HG02763 (cell line): ENCODE measurements around the gene SHPK.

Experiments
- ATAC-seq: cut with Tn5 transposase; IDR thresholded peaks from one replicate; pipeline ENCODE4 v1.9.1; 2021; ENCODE audit warnings: mild to moderate bottlenecking, moderate library complexity; ENCODE audit not compliant: unreplicated experiment

The SHPK gene

DNA sequence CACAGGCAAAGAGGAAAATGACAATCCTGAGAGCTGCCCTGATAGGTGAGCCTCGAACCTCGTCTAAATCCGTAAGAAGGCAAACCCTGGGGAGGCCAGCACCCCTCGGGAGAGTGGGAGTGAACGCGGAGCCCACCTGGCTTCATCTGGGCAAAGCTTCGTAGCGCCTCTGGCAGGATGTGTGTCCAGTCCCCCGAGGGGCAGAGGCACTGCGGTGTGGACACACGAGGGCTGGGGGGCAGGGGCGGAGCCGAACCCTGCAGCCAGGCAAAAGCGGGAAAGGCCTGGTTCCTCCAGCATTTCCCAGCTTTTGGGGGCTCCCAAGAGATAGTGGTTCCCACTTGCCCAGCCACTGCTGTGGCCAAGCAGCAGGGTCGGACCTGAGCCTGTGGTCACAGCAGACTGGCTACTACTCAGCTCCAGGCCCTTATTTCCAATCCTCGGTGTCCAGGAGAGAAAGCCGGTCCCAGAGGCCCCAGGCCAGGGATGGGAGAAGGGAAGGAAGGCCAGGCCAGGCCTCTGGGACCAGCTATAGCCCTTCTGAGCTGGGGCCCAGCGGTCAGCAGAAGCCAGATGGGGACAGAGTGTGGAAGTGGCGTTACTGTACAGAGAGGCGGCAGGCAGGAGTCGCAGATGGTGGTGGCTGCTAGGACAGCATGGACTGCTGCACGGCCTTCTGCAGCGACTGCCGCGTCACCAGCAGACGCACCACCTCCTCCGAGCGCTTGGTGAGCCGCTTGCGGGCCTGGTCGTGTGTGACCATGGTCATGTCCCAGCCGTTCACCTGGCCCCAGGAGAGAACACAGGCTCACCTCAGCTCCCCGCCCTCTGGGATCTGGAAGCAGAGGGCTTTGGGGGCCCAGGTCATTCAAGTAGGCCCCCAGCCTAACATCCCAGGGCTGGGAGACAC is 27.3 kb upstream of the SHPK start:
- no peak for ATAC-seq

DNA sequence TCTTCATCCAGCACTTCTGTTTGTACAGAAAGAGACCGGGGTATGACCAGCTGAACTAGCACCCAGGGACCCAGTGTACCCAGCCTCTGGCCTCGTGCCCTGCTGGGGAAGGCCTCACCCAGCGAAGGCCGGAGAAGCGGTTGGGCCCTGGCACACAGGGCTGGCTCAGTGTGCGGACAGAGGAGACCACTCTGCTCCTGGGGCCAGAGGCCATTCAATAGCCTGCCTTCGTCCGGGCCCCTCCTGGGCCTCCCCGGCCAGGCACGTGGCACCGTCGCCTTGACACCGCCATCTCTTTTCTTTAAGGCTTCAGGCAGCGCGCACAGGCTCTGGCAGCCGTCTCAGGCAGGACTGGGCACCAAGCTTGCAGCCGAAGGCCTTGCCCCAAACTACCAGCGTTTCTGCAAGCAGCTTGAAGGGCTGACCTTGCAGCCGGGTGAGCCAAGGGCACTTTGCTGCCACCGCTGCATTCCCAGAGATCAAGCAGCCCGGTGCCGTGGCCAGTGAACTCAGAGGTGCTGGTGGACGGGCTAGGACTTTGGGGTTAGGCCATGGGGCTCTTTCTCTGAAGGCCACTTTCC is 24.4 kb upstream of the SHPK start:
- no peak for ATAC-seq

DNA sequence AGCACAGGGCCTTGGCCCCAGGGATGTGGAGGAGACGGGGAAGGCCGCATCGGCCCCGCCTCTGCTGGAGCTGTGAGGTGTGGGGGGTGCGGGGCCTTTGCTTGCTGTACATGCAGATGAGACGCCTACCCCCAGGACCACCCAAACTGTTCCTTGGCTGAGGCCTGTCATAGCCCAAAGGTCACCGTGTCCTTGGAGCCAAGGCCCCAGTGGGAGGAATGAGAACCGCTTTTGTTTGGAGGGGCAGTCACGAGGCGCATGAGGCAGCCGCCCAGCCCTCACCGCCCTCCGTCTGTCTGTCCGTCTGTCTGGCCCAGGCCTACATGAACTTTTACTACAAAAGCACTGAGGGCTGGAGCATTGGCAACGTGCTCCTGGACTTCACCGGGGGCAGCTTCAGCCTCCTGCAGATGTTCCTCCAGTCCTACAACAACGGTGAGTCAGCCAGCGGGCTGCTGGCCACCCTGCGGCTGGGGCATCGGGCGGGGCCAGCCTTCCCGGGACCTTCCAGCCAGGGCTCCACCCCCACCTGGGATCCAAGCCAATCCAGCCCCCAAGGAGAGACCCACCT is 23.6 kb upstream of the SHPK start:
- no peak for ATAC-seq

DNA sequence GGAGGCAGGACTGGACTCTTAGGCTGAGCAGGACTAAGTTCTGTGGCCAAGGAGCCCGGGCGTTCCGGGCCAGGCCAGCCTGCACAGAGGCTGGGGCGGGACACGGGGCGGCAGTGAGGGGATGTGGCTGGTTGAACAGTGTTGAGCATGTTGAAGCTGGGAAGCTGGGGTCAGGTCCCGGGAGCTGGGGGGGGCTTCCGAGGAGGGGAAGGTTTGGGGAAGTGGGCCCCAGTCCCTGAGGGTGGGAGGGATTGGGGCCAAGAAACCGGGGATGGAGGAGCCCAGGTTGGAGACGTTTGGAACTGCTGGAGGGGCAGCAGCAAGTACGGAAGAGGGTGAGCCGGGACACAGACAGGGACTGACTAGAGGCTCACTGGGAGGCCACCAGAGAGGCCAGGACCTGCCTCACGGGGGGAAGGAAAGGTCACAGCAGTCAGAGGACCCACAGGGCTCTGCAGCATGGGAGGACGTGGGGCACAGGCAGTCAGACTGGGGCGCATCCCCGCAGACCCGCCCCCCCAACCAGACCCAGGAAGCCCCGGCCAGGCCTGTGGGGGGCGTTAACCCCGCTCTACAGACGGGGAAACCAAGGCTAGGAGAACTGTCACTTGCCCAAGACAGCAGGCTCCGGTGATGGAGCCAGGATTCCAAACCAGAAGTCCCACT is 22.9 kb upstream of the SHPK start:
- ATAC-seq: no peak

DNA sequence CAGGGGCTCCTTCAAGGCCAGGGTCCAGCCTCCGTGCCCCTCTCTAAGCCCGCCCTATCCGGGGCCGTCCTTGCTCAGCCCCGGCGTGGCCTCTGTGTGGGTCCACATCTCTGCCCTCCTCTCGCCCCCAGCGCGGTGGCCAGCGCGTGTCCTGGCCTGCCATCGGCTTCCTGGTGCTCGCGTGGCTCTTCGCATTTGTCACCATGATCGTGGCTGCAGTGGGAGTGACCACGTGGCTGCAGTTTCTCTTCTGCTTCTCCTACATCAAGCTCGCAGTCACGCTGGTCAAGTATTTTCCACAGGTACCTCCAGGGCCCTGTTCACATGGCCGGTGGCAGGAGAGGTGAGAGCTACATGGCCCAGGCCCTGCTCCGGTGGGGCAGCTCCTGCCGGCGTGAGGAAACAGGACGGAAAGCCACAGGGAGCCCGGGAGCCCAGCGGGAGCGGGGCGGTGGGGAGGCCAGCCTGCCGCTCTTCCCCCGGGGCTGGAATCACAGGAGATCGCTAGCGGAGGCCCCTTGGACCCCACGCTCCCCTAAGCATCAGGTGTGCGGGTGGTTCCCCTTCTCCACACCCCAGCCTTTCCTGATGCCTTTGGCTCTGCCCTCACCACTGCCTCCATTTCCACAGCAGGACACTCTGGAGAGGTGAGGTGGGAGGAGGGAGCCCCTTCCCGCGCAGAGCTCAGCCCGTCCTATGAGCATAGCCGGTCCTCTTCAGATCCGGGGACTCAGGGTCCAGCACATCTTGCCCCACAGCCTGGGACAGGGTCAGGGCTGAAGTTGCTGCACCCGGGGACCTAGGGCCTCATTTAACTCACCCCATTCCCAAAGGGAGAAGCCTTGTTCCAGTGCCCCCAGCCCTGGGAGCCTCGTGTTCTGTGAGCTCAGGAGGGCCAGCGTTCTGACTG is 22.1 kb upstream of the SHPK start:
- no peak for ATAC-seq

DNA sequence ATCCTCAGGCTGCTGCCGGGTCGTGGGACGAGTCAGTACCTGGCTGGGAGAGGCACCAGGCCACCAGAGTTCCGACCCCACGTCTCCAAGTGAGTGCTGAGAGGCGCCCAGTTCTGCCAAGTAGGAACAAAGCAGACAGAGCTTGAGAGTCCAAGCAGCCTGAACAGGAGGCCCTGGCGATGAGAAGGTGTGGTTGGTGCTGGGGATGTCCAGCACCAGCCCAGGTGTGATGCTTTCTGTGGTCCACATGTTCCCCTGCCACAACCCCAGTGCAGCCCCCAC is 21.5 kb upstream of the SHPK start:
- no peak for ATAC-seq

DNA sequence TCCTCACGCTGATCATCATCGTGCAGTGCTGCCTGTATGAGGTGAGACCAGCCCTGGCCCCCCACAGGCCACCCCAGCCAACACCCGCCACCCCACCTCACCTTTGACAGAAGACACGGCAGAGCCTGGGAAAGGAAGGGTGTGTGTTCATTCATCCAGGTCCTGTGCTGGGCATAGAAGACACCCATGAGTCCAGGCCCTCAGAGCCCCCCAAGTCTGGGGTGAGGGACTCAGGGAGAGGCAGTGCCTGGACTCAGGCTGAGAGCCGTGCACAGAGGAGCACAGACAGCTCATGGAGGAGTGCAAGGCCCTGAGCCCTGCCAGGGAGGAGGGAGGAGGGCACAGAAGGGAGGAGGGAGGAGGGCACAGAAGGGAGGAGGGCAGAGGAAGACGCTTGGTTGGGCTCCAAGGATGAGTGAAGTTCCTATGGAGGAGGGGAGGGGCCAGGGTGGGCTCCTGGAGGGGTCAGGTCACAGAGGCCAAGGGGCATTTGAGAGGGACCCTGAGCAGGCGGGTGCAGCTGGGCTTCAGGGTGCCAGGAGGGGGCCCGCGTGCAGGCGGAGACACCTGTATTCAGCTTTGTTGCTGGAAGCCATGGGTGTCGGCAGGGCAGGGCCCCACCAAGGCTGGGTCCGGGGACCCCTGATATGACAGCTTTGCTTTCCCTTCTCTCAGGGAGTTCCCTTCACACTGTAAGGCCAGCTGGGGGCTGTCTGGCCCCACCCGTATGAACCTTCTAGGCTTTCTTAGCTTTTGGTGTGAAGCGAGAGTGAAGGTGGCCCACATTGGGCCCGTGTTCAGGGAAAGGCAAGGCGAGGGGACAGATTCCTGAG is 20.9 kb upstream of the SHPK start:
- ATAC-seq: no peak

DNA sequence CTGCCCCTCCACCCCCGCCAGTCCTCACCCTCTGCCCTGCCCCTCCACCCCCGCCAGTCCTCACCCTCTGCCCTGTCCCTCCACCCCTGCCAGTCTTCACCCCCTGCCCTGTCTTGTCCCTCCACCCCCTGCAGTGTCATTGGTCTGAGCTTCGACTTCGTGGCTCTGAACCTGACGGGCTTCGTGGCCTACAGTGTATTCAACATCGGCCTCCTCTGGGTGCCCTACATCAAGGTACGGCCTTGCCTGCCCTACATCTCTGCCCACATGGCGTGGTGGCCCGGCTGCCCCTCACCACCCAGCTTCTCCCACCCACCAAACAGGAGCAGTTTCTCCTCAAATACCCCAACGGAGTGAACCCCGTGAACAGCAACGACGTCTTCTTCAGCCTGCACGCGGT is 20.3 kb upstream of the SHPK start:
- ATAC-seq: no peak

DNA sequence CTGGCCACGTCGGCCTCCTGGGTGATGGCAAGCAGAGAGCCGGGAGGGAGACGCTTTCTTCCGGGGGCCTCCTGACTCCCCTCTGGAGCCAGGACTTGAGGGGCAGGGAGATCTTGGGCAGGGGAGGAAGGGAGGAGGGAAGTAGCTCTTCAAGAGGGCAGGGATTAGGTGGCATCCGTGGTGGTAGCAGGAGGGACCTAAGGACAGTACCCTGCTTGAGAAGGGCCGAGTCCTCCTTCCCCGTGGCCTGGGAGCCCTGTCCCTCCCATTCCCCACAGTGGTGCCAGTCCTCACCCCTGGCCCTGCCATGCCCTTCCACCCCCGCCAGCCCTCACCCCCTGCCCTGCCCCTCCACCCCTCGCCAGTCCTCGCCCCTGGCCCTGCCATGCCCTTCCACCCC is 19.7 kb upstream of the SHPK start:
- no peak for ATAC-seq

DNA sequence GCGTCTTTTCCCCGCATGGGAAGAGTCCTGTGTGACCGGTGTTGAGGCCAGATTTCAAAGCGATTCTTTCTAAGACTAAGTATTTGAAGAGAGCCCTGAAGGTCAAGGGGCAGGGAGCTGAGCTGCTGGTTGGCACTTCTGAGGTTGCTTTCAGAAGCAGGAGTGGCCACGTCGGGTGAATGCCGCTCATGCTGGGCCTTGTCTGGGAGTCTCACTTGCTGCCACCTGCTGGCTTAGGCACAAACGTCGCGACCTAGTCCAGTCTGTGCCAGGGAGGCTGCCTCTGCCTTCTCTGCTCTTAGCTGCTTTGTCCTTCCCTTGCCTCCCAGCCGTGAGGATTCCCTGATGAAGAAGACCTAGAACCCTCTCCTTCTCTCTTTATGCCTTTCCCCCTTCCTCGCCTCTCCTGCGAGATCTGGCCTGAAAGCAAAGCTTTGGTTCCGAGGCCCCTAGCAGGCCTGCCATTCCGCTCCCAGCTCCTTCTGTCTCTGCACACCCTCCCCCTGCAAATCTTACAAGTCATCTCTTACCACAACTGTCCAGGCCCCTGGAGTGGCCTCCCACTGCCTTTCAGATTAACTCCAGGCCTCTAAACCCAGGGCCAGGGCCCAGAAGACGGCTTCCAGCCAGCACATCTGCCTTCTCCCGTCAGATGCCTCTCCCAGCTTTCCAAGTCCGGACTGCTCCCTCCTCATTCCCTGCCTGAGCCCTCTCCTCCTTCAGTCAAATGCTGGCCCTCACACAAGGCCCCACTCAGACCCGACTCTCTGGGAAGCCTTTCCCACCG is 11.9 kb upstream of the SHPK start:
- ATAC-seq: no peak

DNA sequence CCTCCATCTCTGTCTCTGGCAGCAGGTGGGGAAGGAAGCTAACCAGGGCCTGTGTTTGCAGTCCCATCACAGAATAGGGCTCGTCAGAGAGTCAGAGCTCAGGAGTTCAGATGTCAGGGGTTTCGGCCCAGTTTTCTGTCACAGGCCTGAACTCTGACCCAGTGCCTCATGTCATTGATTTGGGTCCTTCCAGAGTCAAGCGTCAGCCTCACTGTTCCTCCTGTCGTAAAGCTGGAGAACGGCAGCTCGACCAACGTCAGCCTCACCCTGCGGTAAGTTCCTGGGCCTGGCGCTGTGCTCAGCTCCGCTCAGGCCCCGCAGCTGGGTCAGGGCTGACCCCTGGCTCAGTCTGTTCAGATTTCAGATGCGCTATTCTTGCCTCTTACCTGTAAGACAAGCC is 11.2 kb upstream of the SHPK start:
- no peak for ATAC-seq

DNA sequence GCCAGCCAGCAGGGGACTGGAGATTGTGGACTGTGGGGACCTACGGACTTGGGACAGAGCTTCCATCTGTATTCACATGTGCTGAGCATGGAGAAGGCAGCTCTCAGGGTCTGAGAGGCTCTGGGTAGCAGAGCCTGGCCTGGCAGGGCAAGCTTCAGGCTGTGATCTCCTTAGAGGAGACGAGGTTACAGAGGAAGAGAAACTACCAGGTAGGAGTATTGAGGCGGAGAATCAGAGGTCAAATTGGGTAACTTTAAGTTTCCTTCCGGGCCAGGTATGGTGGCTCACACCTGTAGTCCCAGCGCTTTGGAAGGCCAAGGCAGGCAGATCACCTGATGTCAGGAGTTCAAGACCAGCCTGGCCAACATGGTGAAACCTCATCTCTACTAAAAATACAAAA is 9.3 kb upstream of the SHPK start:
- ATAC-seq: no peak

DNA sequence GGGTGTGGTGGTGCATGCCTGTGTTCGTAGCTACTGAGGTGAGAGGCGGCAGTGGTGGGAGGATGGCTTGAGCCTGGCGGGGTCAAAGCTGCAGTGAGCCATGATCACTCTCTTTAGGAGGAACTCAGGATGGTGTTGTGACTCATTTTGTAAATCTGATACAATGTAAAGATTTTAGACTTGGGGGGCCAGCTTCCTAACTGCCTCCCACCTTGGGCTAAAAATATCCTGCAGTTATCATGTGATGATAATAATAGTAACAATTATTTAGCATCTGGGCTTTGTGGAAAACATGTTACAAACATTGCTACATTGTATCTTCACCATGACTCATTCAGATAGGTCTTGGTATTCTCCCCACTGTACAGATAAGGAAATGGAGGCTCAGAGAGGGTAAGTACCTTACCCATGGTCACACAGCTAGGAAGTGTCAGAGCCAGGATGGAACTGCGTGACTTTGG is 7.9 kb upstream of the SHPK start:
- no peak for ATAC-seq

DNA sequence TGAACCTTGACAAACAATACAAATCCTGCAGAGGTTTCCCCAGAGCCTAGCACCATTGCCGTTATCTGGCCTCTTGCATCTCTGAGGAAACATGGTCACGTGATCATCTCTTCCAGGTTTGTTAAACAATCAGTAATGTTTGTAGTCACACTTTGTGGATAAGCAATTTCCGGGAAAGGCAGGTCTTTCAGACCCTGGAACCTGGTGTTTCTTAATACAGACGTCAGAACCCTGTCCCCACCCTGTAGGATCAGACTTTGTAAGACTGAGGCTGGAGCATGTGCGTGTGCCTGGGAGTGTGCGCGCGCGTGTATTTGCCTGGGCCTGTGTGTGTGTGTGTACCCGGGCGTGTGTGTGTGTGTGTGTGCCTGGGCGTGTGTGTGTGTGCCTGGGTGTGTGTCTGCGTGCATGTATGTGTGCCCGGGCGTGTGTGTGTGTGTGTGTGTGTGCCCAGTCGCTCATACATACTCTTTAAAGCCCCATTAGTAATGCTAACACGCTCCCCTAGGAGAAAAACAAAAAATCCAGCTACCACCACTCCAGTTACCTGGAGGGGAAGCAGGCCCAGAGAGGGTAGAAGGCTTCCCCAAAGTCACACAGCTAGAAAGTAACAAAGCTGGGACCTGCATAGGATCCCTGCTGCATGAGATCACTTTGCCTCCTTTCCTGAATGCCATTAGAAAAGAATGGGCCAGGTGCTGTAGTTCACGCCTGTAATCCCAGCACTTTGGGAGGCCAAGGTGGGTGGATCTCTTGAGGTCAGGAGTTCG is 5.9 kb upstream of the SHPK start:
- ATAC-seq: no peak

DNA sequence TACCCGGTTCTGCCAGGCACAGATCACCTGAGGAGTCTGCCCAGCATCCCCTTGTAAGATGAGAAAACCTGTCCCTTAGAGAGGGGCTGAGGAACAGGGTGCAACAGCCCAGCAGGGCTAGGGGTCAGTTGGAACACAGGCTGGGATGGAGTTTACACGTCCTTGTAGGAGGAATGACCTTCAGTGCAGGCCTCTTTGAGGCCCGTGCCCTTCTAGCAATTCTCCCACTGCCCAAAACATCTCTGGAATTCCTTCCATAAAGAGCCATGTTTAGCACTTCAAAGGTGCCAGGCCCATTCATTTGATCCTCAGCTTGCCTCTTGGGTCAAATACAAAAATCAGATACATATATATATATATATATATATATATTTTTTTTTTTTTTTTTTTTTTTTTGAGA is 5.0 kb upstream of the SHPK start:
- no peak for ATAC-seq

DNA sequence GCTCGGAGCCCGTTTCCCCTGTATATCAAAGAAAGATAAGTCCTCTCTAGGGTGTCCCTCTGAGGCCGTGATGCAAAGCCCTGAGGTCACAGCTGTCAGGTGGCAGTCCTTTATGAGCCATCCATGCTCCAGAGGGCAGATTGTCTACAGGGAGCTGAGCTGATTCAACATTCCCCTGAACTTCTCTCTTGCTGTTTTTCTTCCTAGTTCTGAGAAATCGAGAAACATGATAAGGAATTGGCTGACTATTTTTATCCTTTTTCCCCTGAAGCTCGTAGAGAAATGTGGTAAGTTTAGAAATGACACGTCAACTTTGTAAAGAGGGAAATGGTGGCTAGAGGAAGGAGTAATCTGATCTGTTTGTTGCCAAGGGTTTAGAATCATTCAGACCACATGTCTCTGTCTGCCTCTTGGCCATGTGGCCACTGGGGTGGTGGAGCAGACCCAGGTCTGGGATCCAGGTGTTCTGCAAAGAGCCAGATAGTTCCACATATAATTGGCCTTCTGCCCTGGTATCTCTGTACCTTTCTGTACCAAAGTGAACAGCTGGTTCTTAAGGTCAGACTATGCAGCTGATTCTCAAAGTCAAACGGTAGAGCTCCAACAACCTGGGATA is 4.0 kb upstream of the SHPK start:
- ATAC-seq: no peak

DNA sequence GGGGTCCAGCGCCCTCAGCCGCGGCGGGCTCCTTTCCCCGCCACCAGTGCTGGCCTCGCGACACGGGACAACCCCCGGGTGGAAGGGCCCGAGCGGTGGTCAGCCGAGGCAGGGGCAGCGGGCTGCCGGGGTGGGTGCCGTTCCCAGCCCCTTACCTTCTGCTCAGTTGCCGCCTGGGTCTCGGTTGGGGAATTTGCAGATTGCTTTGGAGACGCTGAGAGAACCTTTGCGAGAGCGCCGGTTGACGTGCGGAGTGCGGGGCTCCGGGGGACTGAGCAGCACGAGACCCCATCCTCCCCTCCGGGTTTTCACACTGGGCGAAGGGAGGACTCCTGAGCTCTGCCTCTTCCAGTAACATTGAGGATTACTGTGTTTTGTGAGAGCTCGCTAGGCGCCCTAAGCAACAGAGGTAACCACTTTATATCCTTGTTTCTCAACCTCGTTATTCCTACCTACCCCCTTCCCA is 891 bp upstream of the SHPK start:
- ATAC-seq: peak; percentile 2
